HG03025 (cell line): ENCODE results near the gene WIPF2.
"Not testable (repeated sequence)": the region's sequence is repeated elsewhere in the genome, so short reads cannot be mapped to it uniquely, and the experiment has no call there.

Experiments used
- ATAC-seq: cut with Tn5 transposase; IDR thresholded peaks from one replicate; pipeline ENCODE4 v1.9.1; 2021; ENCODE audit warnings: mild to moderate bottlenecking, moderate library complexity; ENCODE audit not compliant: unreplicated experiment, low FRiP score

WIPF2 gene

DNA sequence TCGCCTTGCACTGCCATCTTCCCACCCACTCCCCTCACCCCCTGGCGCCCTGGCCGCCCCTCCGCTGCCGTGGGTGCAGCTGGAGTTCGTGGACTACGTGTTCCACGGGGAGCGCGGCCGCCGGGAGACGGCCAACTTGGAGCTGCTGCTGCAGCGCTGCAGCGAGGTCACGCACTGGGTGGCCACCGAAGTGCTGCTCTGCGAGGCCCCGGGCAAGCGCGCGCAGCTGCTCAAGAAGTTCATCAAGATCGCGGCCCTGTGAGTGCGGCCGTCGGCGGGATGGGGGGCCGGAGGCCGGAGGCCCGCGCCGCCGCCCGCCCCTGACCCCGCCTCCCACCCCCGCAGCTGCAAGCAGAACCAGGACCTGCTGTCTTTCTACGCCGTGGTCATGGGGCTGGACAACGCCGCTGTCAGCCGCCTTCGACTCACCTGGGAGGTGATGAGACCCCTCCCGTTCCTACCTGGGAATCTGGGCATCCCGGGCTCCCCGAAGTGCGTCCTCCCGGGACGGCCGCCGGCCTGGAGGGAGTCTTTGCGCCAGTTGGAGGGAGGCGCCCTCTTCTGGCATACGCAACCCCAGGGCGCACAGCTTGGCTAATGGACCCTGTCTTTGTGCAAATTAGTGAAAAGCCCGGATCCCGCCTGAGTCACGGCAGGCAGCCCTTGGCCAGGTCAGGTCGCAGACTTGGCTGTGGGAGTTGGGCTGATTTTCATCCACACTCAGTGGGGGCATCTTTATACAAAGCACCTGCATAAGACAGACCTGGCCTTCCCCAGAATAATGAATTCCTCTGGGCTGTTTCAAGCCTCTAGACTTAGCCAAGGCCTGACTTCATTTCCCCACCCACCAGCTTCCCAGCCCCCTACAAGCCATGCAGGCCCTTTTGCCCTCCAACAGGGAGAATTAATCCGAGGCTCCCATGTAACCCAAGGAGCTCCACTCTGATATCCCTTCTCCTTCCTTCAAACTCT is 27.6 kb upstream of the WIPF2 start:
- no peak for ATAC-seq

GRCh38 chr17:40192961-40193360 is 26.1 kb upstream of the WIPF2 start:
- ATAC-seq: no peak

DNA sequence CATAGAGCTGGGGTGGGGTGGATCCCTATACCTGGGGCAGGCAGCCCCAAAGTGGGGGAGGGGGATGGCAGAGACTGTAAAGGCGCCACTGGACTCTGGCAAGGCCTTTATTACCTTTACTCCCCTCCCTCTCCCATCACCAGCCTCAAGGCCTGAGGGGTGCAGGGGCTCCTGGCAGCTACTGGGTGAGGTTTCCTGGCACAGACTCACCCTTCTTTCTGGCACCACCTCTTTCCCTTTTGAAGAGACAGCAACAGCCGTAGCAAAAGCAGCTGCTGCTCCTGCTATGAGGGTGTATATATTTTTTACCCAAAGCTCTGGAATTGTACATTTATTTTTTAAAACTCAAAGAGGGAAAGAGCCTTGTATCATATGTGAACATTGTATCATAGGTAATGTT is 24.3 kb upstream of the WIPF2 start:
- no peak for ATAC-seq

- no peak for ATAC-seq
Observed at GRCh38 chr17:40197550-40197949, 21.6 kb upstream of the WIPF2 start.

GRCh38 chr17:40197965-40198456 is 21.1 kb upstream of the WIPF2 start:
- ATAC-seq: not testable (repeated sequence)

DNA sequence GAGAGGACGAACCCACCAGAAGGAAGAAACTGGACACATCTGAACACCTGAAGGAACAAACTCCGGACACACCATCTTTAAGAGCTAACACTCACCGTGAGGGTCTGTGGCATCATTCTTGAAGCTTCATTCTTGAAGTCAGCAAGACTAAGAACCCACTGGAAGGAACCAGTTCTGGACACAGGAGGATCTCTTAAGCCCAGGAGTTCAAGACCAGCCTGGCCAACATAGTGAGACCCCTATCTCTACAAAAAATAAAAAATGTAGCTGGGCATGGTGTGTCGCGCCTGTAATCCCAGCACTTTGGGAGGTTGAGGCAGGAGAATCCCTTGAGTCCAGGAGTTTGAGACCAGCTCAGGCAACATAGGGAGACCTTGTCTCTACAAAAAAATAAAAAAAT is 20.5 kb upstream of the WIPF2 start:
- no peak for ATAC-seq

DNA sequence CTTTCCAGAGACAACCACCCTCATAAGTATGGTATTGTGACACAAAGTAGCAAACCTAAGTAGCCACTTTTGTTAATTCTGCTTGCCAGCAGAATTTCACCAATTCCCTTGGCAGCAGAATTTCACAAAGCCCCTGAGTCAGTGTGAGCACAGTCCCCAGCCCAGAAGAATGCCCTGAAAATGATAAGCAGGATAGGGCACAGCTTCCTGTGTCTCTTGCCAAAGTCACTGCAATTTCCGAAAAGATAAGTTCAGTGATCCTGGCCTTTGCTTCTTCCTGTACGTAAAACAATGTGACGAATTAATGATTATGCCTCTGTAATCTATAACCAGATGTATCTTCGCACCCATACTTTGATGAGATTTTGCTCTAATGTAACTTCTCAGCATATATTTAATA is 16.0 kb upstream of the WIPF2 start:
- ATAC-seq: no peak

GRCh38 chr17:40206193-40206592 is 12.9 kb upstream of the WIPF2 start:
- ATAC-seq: not testable (repeated sequence)

GRCh38 chr17:40209404-40210093 is 9.6 kb upstream of the WIPF2 start:
- no peak for ATAC-seq

- ATAC-seq: not testable (repeated sequence)
Observed at GRCh38 chr17:40213914-40214313, 5.2 kb upstream of the WIPF2 start.

- ATAC-seq: no peak
Observed at GRCh38 chr17:40218006-40218739, 931 bp upstream of the WIPF2 start.

GRCh38 chr17:40219594-40220338 is 662 bp downstream of the WIPF2 start:
- ATAC-seq: no peak

DNA sequence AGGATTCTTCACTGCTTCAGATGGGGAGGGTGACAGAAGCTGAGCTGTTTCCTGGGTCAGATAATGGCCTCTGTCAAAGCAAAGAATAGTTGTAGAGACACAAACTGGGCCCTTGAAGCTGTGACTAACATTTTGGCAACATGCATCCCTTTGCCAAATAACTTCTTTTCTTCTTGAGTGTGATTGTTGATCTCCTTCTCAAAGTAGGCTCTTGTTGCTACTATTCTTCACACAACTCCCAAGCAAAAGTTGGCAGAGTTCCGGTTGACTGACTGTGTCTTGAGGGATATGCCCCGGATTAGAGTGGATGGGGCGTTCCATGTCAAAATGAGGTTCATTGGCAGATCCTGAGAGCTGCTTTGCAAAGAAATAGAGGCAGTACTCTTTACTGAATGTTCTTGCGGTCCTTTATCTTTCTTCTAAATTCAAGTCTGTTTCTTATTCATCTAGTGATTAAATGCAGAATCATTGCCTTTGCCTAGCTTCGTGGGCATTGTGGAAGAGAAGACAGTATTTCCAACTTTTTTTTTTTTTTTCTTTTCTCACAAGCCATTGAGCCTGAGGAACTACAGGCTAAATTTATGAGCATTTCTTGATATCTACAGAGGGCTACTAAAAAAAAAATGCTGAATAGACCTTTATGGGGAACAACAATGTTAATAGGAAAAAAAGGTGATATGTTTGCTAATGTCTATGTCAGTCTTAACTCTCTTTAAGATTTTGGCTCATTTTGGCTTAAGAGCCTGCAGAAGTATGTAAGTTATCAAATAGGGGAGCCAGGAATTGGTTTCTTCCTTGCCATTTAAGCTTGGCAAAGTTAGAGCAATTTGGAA is 5.8 kb downstream of the WIPF2 start:
- no peak for ATAC-seq

DNA sequence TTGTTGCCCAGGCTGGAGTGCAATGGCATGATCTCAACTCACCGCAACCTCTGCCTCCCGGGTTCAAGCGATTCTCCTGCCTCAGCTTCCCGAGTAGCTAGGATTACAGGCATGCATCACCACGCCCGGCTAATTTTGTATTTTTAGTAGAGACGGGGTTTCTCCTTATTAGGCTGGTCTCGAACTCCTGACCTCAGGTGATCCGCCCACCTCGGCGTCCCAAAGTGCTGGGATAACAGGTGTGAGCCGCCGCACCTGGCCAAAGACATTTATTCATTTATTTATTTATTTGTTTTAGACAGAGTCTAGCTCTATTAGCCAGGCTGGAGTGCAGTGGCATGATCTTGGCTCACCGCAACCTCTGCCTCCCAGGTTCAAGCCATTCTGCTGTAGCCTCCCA is 10.0 kb downstream of the WIPF2 start:
- ATAC-seq: not testable (repeated sequence)

DNA sequence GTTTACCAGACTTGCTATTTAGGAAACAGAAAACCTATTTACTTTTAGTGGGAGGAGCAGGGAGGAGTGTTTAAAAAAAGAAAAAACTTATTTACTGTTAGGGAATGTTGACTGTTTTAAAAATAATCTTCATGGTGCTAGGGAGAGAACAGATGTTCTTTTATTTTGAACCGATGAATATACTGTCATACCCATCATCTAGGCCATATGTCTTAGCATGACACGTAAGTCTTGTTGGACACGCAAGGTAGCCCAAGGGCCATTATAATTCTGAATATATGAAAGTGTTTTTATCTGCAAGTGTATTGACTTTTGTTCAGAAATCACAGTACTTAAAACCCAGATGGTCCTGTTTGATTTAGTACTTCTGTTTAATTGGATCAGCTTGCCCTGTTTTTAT is 11.6 kb downstream of the WIPF2 start:
- no peak for ATAC-seq

DNA sequence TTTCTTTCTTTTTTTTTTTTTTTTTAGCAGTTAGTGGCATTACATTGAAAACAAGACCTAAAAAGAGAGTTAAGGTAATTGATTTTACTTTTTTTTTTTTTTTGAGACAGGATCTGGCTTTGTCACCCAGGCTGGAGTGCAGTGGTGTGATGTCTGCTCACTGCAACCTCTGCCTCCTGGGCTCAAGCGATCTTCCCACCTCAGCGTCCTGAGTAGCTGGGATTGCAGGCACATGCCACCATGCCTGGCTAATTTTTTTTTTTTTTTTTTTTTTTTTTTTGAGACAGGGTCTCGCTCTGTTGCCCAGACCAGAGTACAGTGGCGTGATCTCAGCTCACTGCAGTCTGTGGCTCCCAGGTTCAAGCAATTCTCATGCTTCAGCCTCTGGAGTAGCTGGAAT is 12.8 kb downstream of the WIPF2 start:
- ATAC-seq: not testable (repeated sequence)

- ATAC-seq: no peak
Observed at GRCh38 chr17:40241252-40241834, 22.2 kb downstream of the WIPF2 start.

DNA sequence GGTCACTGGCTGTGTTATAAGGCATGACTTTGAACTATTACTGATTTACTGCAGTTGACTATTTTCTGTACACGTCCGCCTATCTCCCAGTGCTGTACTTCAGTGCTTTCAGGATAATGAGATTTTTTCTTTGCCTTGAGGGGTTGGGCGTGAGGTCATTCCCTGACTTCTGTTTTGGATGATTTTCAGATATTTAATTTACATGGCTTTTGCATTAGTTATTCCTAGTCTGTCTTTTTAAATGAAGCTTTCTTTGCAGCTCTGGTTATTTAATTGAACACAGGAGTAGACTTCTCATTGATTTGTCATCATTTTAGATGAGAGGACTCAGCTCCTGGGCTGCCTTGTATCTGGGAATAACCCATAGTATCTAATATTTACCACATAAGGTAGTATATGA is 23.7 kb downstream of the WIPF2 start:
- ATAC-seq: no peak

DNA sequence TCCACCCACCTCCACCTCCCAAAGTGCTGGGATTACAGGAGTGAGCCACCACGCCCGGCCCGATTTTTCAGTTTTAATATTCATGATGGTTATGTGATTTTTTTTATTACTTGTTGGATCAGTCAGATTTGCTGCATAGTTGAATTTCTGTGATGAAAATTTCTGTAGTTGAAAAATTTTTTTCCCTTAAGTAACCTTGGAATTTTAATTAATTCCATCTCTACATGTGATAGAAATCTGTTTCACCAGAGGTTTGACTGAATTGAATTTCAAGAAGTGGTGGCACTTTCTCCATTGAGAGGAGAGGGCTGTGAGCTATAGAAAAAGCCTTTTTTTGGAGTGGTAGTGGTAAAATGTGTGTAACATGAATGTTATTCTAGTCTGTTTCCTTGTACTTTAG is 24.7 kb downstream of the WIPF2 start:
- no peak for ATAC-seq
